Neural cell (in vitro differentiated cells): ENCODE results near the gene CHPF.

Experiments
- CTCF ChIP-seq: fragments of 450-650 bp; IDR thresholded peaks from 2 replicates; pipeline ENCODE4 v1.5.1; 2014; ENCODE audit warnings: antibody characterized with exemption, mild to moderate bottlenecking, moderate library complexity; ENCODE audit not compliant: poor library complexity, severe bottlenecking
- POLR2AphosphoS5 ChIP-seq: IDR thresholded peaks from 2 replicates; pipeline ENCODE4 v1.6.1; 2012

- no peak for TF ChIP-seq POLR2AphosphoS5
- TF ChIP-seq CTCF: no peak
These were observed 11.8 kb downstream of the CHPF start for GRCh38 chr2:219531639-219532377.
